Measurements from ENCODE around the gene SETDB2.

DNA sequence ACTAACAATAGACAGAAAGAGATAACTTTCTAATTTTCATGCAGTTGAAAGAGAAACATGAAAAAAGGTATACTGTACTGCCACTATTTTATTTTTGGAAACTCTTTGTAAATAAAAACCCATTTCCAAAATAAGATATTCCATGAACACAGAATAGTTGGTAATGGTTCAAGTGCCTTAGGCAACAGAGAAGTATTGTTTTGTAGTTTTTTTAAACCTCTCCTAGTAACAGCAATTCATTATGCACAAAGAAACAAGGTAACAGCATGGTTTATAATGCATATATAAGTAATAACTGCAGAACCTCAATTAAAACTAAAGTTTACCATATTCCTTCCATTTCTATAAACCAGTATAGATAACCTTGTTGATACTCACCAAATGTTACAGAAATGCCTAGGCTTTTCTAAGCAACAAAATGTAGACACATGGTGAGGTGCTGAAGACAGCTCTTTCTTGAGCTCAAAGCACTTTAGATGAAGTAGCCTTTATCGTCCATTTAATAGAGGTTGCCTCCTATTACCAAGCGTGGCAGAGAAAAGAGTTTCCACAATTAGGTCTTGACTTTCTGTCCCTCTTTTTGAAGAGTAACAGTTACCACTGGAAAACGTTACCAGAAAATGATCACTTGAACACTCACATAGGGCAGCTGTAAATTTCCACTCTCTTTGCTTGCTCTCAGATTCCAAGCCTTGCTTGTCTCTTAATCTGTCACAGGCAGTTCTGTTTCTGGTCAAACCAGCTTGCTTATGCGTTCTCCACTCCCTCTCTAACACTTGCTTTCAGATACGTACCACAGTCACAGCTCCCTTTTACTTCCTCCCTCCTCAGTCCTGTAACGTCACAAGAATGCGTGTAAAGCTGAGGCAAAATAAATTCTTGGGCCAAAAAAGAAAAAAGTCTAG lies 43.1 kb upstream of the SETDB2 start:
- TF ChIP-seq, protein P1, sequence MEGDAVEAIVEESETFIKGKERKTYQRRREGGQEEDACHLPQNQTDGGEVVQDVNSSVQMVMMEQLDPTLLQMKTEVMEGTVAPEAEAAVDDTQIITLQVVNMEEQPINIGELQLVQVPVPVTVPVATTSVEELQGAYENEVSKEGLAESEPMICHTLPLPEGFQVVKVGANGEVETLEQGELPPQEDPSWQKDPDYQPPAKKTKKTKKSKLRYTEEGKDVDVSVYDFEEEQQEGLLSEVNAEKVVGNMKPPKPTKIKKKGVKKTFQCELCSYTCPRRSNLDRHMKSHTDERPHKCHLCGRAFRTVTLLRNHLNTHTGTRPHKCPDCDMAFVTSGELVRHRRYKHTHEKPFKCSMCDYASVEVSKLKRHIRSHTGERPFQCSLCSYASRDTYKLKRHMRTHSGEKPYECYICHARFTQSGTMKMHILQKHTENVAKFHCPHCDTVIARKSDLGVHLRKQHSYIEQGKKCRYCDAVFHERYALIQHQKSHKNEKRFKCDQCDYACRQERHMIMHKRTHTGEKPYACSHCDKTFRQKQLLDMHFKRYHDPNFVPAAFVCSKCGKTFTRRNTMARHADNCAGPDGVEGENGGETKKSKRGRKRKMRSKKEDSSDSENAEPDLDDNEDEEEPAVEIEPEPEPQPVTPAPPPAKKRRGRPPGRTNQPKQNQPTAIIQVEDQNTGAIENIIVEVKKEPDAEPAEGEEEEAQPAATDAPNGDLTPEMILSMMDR (conservative IDR thresholded peaks at IDR 0.05; ENCODE audit: low read depth, low read length) = no peak
- TF ChIP-seq EZH2 (IDR thresholded peaks at IDR 0.05; ENCODE audit: low read length, unreplicated experiment) = no peak

All from PC-3 (cell line).